ENCODE data around the gene DOCK9.
A peak's percentile ranks its signal among the peaks of the same experiment; 100 is the strongest.

DOCK9 gene

GRCh38 chr13:98846521-98846920 is 131.3 kb downstream of the DOCK9 start:
- DNase-seq, result no peak

- no peak for DNase-seq
Measured at GRCh38 chr13:98845742-98846141, 132.1 kb downstream of the DOCK9 start.

GRCh38 chr13:98844021-98844420 is 133.8 kb downstream of the DOCK9 start:
- DNase-seq, result no peak

GRCh38 chr13:98843482-98843877 is 134.4 kb downstream of the DOCK9 start:
- DNase-seq, result no peak

GRCh38 chr13:98842858-98843481 is 134.9 kb downstream of the DOCK9 start:
- DNase-seq, result peak; percentile 80

GRCh38 chr13:98842070-98842469 is 135.8 kb downstream of the DOCK9 start:
- no peak for DNase-seq

GRCh38 chr13:98839856-98840769 is 137.8 kb downstream of the DOCK9 start:
- DNase-seq, result peak; percentile 66

- no peak for DNase-seq
Measured at GRCh38 chr13:98838776-98839175, 139.1 kb downstream of the DOCK9 start.

- no peak for DNase-seq
Measured at GRCh38 chr13:98837896-98838295, 140.0 kb downstream of the DOCK9 start.

GRCh38 chr13:98835156-98835555 is 142.7 kb downstream of the DOCK9 start:
- DNase-seq, result no peak

GRCh38 chr13:98834254-98834960 is 143.5 kb downstream of the DOCK9 start:
- DNase-seq, result no peak

GRCh38 chr13:98831236-98831635 is 146.6 kb downstream of the DOCK9 start:
- no peak for DNase-seq

GRCh38 chr13:98829541-98829940 is 148.3 kb downstream of the DOCK9 start:
- no peak for DNase-seq

GRCh38 chr13:98828614-98829013 is 149.2 kb downstream of the DOCK9 start:
- no peak for DNase-seq

- DNase-seq, result no peak
Measured at GRCh38 chr13:98827449-98827848, 150.4 kb downstream of the DOCK9 start.

GRCh38 chr13:98826146-98826545 is 151.7 kb downstream of the DOCK9 start:
- DNase-seq, result no peak

- DNase-seq, result no peak
Measured at GRCh38 chr13:98825659-98826058, 152.2 kb downstream of the DOCK9 start.

GRCh38 chr13:98824376-98825160 is 153.3 kb downstream of the DOCK9 start:
- DNase-seq, result no peak

GRCh38 chr13:98823442-98823841 is 154.4 kb downstream of the DOCK9 start:
- no peak for DNase-seq

GRCh38 chr13:98822225-98822606 is 155.6 kb downstream of the DOCK9 start:
- DNase-seq, result no peak

- no peak for DNase-seq
Measured at GRCh38 chr13:98821372-98822224, 156.3 kb downstream of the DOCK9 start.
